Measurements from ENCODE around the gene PTGER1.

PTGER1 gene, protein sequence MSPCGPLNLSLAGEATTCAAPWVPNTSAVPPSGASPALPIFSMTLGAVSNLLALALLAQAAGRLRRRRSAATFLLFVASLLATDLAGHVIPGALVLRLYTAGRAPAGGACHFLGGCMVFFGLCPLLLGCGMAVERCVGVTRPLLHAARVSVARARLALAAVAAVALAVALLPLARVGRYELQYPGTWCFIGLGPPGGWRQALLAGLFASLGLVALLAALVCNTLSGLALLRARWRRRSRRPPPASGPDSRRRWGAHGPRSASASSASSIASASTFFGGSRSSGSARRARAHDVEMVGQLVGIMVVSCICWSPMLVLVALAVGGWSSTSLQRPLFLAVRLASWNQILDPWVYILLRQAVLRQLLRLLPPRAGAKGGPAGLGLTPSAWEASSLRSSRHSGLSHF

DNA sequence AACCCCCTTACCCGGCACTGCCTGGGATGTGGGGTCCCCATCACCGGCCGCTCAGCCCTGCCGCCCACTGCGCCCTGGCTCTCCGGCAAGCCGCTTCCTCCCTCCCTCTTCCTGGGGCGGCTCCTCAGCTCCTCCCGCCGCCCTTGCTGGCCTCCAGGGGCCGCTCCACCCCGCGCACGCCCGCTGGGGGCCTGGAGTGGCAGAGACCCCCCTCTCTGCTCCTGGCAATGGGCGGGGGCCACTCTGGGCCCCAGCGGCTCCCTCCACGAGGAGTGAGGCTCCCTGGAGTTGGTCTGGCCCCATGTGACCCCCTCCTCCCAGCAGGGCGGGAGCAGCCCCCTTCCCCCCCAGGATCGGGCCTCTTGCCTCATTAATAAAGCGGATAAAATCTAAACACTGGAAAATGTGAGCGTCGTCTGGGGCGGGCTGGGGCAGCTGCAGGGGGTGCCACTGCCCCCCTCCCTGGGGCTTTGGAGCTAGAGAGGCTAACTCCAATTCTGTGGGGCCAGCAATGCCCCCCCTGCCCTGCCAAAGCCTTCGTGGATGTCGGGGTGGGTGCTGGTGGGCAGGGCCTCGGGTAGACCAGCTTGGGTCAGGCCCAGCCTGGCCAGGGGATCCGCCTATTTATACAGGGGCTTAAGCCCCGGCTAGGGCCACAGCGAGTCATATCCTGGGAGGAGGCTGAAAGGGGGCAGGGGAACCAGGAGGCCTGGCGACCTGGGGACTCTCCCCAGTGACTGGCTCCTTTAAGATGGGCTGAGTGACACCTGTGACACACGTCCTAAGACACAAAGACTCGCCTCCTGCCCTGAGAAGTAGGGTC is at the start of gene PTGER1:
PTGER1 (minus strand) TSS at position 104 of the 823 bp plus-strand sequence. CDS start 1,034 bp downstream, outside the sequence.
- Mint-ChIP-seq H3K4me1 (ENCODE audit: low read depth) (peaks cover 36% of the 10 kb centered on the region), H3K9me3 (no peaks in the 10 kb centered on the region), H3K27ac (peak within 1 kb of the TSS; percentile 50), H3K27me3 (peaks cover 25% of the 10 kb centered on the region), H3K4me3 (peak within 1 kb of the TSS; percentile 15), H3K36me3 (ENCODE audit: low read depth) (peaks cover 26% of the 10 kb centered on the region)
- no peak for DNase-seq

DNA sequence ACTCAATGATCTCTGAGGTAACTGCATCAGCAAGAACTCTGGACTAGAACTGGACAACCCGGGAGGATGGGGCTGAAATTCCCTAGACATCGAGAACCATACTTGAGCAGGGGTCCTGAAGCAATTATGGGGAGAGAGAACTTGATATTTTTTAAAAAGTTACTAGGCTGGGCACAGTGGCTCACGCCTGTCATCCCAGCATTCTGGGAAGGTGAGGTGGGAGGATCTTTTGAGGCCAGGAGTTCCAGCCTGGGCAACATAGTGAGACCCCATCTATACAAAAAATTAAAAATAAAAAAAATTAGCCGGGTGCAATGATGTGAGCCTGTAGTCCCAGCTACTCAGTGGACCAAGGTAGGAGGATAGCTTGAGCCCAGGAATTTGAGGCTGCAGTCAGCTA is 45.4 kb upstream of the PTGER1 start:
- Mint-ChIP-seq H3K4me1 (ENCODE audit: low read depth) (peaks cover 64% of the 10 kb centered on the region), H3K4me3 (no peak overlapping the region), H3K27me3 (no peaks in the 10 kb centered on the region), H3K27ac (peak overlapping the region; percentile 99), H3K36me3 (ENCODE audit: low read depth) (peaks cover 23% of the 10 kb centered on the region), H3K9me3 (no peaks in the 10 kb centered on the region)
- DNase-seq: no peak

DNA sequence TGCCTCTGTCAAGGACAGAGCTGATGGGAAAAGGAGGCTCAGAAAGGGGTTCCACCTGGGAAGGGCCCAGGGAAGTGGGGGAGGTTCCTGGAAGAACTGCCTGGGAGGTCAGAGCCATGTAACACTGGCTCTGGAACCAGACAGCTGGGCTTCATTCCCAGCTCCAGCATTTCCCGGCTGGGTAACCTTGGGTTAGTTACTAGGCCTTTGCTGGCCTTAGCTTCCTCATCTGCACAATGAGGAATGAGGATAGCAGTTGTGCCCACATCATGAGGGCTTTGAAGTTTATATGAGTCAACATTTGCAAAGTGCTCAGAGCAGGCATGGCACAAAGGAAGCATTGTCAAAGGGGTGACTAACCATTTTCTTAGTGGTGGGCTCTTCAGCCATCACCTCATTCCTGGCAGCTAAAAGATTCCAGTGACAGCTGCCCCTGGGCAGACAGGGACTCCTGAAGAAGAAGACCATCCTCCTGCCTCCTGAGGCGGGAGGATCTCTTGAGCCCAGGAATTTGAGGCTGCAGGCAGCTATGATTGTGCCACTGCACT is 44.8 kb upstream of the PTGER1 start:
- Mint-ChIP-seq H3K4me1 (ENCODE audit: low read depth) (peaks cover 67% of the 10 kb centered on the region), H3K36me3 (ENCODE audit: low read depth) (peaks cover 29% of the 10 kb centered on the region), H3K27me3 (no peaks in the 10 kb centered on the region), H3K27ac (peak overlapping the region; percentile 99), H3K4me3 (peak overlapping the region; percentile 88), H3K9me3 (no peaks in the 10 kb centered on the region)
- DNase-seq: peak; percentile 38

DNA sequence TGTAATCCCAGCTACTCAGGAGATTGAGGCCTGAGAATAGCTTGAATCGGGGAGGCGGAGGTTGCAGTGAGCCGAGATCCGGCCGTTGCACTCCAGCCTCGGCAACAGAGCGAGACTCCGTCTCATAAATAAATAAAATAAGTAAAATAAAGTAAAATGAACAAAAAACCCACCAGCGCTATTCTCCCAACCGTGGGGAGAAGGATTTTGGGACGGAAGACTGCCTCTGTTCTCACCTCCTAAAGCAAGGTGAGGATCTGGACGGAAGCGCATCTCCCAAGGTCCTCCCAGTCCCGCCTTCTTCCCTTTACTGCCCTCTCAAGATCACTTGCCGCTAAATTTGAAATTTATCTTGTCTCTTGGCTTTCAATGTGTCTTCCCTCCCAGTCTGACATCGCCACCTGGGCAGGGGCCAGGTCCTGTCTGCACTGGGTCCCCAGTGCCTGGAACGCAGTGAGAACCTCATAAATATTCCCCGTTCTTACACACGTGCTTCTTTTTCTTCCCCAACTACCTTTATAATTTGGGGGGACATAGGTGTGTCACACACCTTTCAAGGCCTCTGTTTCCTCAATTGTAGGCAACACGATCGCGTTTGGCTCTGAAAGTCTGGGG is 44.2 kb upstream of the PTGER1 start:
- Mint-ChIP-seq H3K9me3 (no peaks in the 10 kb centered on the region), H3K27ac (peak overlapping the region; percentile 99), H3K27me3 (no peaks in the 10 kb centered on the region), H3K4me3 (peak overlapping the region; percentile 88), H3K36me3 (ENCODE audit: low read depth) (peaks cover 34% of the 10 kb centered on the region), H3K4me1 (ENCODE audit: low read depth) (peaks cover 73% of the 10 kb centered on the region)
- no peak for DNase-seq

DNA sequence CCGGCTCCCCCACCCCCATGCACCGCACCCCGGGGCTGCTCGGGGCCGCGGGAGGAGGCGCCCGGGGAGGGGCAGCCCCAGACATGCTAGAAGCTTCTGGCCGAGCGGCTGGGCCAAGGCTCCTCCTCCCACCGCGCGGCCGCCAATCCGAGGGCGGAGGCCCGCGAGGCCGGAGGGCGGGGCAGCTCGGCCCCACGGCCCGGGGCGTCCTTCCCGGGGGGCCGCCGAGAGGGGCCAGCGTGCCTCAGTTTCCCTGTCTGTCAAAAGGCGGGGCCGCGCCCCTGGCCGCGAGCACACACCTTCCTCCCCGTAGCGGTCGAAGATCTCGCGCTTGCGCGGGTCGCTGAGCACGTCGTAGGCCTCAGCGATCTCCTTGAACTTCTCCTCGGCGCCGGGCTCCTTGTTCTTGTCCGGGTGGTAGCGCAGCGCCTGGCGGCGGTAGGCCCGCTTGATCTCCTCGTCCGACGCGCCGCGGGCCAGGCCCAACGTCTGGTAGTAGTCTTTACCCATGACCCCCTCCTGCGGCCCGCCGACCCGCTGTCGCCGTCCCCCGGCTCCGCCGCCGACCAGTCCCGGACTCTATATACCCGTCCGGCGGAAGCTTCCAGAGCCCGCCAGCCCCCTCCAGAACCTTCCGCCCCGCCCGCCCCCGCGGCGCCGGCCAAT is 42.8 kb upstream of the PTGER1 start, which contains the start of gene DNAJB1:
DNAJB1 (minus strand) TSS at position 558 of the 666 bp plus-strand sequence; CDS start at position 510, 48 bp downstream.
- Mint-ChIP-seq H3K4me1 (ENCODE audit: low read depth) (peaks cover 66% of the 10 kb centered on the region), H3K4me3 (peak within 1 kb of the TSS; percentile 88), H3K36me3 (ENCODE audit: low read depth) (peaks cover 48% of the 10 kb centered on the region)

DNA sequence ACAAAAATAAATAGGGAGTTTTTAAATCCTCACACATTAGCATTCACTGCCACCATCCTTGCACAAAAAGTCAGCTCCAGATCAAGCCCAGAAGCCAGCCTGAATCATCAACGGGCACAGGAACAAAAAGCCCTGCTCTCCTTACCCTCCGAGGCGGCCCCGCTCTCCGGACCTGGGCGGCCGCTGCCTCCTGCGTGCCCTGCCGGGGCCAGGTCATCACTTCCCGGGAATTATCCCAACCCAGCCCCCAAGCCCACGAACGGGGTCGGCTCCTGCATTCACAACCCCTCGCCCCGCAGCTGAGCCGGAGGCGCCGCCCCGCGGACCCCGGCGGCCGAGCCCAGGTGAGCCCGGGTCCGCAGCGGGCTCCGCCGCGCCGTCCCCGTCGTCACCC is 42.3 kb upstream of the PTGER1 start:
- H3K36me3 Mint-ChIP-seq (ENCODE audit: low read depth): peaks cover 53% of the 10 kb centered on the region
- H3K27ac Mint-ChIP-seq: peak overlapping the region; percentile 90

More for the DNA sequence above, 42.8 kb upstream of the PTGER1 start, which contains the start of gene DNAJB1:
- H3K27me3 Mint-ChIP-seq: no peaks in the 10 kb centered on the region
- H3K9me3 Mint-ChIP-seq: no peaks in the 10 kb centered on the region
- peak within 1 kb of the TSS; percentile 99 for H3K27ac Mint-ChIP-seq
- no peak for DNase-seq

DNA sequence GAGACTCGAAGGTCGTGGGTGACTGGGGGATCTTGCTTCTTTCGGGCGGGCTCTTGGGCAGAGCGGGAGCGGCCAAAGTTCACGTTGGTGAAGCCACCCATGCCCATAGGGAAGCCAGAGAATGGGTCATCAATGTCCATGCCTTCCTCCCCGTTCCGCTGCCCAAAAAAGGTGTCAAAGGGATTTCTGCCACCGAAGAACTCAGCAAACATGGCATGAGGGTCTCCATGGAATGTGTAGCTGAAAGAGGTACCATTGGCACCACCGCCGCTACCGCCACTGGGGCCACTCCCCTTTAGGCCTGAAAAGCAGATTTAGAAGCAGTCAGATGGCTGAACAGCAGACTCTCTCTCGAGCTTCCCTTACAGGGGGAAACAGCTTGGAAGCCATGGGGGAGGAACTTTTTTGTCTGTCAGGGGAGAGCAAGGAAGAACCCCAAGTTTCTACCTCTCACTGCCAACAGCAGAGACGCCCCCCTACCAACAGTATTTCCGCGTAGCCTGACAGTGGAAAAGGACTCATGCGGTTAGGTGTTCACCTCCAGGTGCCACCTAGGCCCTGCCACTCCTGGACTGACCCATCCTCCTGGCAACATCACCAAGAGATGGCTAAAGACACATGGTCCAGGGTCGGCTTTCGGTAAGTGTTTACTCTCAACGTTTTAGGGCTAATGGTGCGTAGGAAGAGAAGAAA is 41.7 kb upstream of the PTGER1 start:
- Mint-ChIP-seq H3K4me1 (ENCODE audit: low read depth) (peaks cover 57% of the 10 kb centered on the region), H3K27me3 (no peaks in the 10 kb centered on the region), H3K36me3 (ENCODE audit: low read depth) (peaks cover 53% of the 10 kb centered on the region), H3K27ac (peak overlapping the region; percentile 90), H3K9me3 (no peaks in the 10 kb centered on the region), H3K4me3 (peak overlapping the region; percentile 88)
- peak; percentile 40 for DNase-seq

More for the DNA sequence above, 42.3 kb upstream of the PTGER1 start:
- Mint-ChIP-seq H3K27me3 (no peaks in the 10 kb centered on the region), H3K4me1 (ENCODE audit: low read depth) (peaks cover 61% of the 10 kb centered on the region), H3K9me3 (no peaks in the 10 kb centered on the region), H3K4me3 (peak overlapping the region; percentile 88)
- DNase-seq: no peak

DNA sequence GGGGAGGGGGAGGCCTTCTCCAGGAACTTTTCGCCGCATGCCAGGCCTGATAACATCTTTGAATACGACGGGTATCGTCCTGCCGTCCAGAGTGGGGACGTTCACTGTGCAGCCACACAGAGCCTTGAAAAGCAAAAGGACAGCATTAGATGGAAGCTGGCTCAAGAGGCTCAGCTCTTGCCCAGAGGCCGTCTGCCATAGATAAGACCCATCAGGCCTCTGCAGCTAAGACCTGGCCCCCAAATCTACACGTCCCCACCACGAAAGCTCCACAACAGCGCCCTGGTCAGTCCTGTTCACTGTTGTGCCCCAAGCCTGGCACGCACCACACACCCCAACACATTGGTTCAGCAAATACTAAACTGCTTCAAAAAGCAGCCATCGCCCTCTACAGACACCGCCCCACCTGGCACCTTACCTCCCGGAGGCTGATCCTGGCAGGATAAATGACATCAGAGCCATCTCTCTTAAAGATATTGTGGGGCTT is 40.9 kb upstream of the PTGER1 start:
- DNase-seq: no peak
- H3K27ac Mint-ChIP-seq: peak overlapping the region; percentile 90
- H3K36me3 Mint-ChIP-seq (ENCODE audit: low read depth): peaks cover 55% of the 10 kb centered on the region
- H3K27me3 Mint-ChIP-seq: no peaks in the 10 kb centered on the region
- H3K9me3 Mint-ChIP-seq: no peaks in the 10 kb centered on the region
- H3K4me1 Mint-ChIP-seq (ENCODE audit: low read depth): peaks cover 53% of the 10 kb centered on the region
- peak overlapping the region; percentile 88 for H3K4me3 Mint-ChIP-seq

DNA sequence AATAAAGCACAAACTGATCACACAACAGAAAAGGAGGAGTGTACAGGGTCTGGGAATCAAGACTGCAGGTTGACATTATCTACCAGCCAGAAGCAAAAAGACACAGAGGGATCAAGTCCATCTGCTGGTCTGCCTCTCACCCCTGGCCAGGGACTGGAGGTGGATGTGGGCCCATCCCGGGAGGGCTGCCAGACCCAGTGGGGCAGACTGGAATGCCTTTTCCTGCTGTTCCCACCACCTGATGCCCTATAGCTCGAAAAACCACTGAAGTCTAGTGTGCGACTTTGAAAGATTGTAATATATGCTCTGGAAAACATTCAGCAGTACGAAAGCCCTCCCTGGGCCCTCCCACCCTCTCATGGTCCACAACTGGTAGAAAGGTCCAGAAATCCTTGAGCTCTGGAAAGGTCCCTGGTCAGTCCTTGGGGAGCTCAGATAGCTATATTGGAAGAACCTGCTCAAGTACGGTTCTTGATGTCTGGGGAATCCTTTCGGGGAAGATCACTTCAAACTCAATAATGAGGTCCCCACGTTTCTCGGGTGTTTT is 40.4 kb upstream of the PTGER1 start:
- Mint-ChIP-seq H3K27ac (peak overlapping the region; percentile 90), H3K27me3 (no peaks in the 10 kb centered on the region), H3K4me3 (peak overlapping the region; percentile 88), H3K9me3 (no peaks in the 10 kb centered on the region), H3K4me1 (ENCODE audit: low read depth) (peaks cover 59% of the 10 kb centered on the region), H3K36me3 (ENCODE audit: low read depth) (peaks cover 55% of the 10 kb centered on the region)
- DNase-seq: no peak

DNA sequence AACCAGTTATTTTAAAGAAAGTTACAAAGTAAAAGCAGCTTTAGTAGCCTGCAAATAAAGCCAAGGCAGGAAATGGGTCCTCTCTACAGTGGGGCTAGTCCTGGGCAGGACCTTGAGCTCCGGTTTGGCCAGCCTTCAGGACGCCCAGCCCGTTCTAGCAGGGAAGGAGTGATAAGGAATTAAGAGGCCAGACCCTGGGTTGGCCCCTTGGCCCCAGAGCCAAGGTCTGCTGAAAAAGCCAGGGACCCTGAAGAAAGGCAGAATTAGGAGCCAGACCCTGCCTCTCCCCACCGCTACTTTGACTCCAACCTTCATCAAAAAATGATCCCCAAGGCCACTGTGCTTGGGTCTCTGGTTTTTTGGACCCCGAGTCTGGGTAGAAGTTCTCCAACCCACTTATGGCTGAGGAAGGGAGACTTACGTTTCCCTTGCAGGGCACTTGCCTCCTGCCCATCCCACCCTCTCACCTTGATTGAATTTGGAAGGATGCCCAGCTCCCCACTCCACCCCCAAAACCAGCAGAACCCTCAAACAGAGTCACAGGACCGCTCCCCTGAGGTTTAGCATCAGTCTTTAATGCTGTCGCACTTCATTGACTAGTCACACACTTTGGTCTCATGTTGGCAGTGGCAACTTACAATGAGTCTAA is 39.2 kb upstream of the PTGER1 start:
- Mint-ChIP-seq H3K4me3 (peak overlapping the region; percentile 88), H3K9me3 (no peaks in the 10 kb centered on the region), H3K27ac (peak overlapping the region; percentile 90), H3K27me3 (no peaks in the 10 kb centered on the region), H3K36me3 (ENCODE audit: low read depth) (peaks cover 55% of the 10 kb centered on the region), H3K4me1 (ENCODE audit: low read depth) (peaks cover 53% of the 10 kb centered on the region)
- DNase-seq: no peak

DNA sequence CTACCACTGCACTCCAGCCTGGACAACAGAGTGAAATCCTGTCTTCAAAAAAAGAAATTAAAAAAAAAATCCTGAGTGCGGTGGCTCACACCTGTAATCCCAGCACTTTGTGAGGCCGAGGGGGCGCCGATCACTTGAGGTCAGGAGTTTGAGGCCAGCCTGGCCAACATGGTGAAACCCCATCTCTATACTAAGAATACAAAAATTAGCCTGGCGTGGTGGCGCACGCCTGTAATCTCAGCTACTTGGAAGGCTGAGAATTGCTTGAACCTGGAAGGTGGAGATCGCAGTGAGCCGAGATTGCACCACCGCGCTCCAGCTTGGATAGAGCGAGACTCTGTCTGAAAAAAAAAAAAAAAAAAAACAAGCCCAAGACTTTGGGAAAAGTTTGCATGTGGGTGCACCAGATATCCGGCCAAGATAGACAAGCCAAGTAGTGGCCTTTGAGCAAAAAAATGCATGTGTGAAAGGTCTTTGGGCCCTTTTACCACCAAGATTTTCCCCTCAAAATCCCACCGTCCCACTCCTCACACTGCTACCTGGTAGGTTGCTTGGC is 37.3 kb upstream of the PTGER1 start:
- H3K36me3 Mint-ChIP-seq (ENCODE audit: low read depth): peaks cover 52% of the 10 kb centered on the region
- peaks cover 55% of the 10 kb centered on the region for H3K4me1 Mint-ChIP-seq (ENCODE audit: low read depth)
- DNase-seq: no peak
- H3K9me3 Mint-ChIP-seq: no peaks in the 10 kb centered on the region
- no peak overlapping the region for H3K4me3 Mint-ChIP-seq
- H3K27me3 Mint-ChIP-seq: no peaks in the 10 kb centered on the region
- H3K27ac Mint-ChIP-seq: peak overlapping the region; percentile 29

DNA sequence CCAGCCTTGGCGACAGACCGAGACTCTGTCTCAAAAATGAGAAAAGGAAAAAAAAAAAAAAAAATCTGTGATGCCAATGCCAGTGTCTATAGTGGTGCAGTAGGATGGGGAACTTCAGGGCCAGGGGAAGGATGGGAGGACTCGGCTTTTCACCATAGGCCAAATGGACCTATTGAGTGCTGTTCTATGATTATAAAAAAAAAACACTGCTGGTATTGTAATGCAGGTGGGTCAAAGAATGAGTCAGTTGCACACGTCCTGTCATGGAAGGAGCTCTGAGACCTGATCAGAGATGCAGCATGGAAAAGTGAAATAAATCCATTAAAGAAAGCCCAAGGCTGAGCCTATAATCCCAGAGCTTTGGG is 36.1 kb upstream of the PTGER1 start:
- Mint-ChIP-seq H3K36me3 (ENCODE audit: low read depth) (peaks cover 39% of the 10 kb centered on the region), H3K27me3 (no peaks in the 10 kb centered on the region), H3K4me3 (no peak overlapping the region), H3K9me3 (no peaks in the 10 kb centered on the region), H3K4me1 (ENCODE audit: low read depth) (peaks cover 61% of the 10 kb centered on the region), H3K27ac (peak overlapping the region; percentile 66)
- DNase-seq: no peak

All from activated T-cell treated with anti-CD3 and anti-CD28 coated beads, Interleukin-2, amount 50 U/mL, for 24 hours (primary cell).